NCI-H774 (cell line): Measurements from ENCODE around the gene MAPK4.

Experiments
- DNase-seq: peaks from one replicate; lab custom pipeline; 2025; lab: John Stamatoyannopoulos, UW

Gene MAPK4

GRCh38 chr18:50623694-50624352 is 63.9 kb downstream of the MAPK4 start:
- DNase-seq: no peak

DNA sequence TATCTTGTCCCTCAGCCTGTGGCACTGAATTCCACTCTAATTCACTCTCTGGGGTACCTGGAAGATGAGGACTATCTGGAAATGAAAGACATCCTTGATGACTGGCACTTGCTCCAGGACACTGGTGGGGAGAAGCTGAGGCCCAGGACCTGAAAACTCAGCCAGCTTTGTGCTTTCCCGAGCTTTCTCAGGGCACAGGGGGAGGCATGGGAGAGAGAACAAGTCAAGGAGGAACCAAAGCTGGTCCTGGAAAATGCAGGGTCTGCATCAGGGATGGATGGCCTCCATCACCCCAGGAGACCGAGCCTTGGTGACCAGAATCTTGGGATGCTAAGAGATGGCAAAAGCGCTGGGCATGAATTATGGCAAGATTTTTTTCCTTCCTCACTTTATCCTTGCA is 65.1 kb downstream of the MAPK4 start:
- no peak for DNase-seq

GRCh38 chr18:50626317-50626716 is 66.4 kb downstream of the MAPK4 start:
- DNase-seq: no peak

DNA sequence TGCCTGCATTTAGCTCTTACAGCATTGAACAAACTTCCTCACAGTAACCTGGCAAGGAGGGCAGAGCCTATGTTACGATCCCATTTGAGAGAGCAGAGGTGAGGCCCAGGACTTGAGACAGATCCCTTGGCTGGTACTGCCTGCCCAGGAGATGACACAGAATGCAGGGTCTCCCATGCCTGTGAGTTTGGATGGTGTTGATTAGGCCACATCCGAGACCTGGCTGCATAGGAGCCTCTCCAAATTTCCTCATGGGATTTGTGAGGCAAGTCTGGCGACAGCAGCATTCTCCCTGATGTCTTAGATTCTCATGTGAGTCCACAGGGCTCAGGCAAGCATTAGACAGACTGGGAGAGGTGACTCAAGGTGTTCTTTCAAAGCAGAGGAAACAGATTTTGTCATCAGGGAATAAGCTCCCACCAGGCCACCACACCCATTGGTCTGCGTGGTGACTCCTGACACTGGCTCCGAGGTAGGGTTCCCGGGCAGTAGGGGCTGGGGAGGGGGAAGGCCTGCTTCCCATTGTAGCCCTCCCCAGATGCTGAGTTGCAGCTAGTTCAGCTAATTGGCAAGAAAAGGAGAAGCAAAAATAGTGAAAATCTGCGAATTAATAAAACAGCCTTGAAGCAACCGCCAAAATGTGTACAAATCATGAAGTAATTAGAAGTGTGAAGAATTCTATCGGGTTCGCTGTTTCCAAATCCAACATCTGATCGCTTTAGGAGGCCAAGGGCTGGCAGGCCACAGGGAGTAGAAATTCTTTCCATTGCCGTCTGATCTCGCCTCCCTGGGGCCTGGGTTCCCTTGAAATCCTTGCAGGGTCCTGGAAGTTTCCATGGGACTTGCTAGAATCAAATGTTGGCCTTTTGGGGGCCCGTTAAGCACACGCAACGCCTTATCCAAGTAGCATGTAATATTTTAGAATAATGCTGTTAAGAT is 68.0 kb downstream of the MAPK4 start:
- DNase-seq: no peak

GRCh38 chr18:50628533-50628905 is 68.6 kb downstream of the MAPK4 start:
- no peak for DNase-seq

- DNase-seq: no peak
Measured at GRCh38 chr18:50629148-50629631, 69.3 kb downstream of the MAPK4 start.

GRCh38 chr18:50630895-50631294 is 71.0 kb downstream of the MAPK4 start:
- no peak for DNase-seq

DNA sequence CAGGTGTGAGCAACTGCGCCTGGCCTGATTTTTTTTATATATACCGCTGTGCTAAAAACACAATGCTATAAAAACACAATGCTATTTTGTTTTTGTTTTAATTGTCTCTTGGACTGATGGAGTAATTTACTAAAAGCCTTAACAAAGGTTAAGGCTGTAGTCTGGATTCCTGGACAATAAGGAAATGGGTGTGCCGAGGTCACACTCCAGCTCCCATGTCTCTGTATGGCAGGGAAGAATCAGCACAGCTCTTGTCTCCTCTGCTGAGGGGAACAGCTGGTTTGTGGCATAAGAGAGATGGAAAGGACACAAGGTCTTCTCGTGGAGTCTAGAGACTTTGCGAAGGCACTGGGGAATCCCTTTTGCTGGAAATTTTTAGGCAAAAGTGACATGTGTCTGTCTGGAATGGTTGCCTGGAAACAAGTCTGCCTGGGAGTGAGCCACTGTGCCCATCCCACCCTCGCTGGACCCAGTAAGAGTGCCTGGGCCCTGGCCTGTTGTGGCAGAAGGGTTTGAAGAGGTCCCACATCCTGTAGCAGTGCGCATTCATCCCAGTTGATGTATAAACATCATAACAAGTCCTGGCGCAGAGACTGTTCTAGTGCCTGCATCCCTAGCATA is 73.1 kb downstream of the MAPK4 start:
- no peak for DNase-seq

DNA sequence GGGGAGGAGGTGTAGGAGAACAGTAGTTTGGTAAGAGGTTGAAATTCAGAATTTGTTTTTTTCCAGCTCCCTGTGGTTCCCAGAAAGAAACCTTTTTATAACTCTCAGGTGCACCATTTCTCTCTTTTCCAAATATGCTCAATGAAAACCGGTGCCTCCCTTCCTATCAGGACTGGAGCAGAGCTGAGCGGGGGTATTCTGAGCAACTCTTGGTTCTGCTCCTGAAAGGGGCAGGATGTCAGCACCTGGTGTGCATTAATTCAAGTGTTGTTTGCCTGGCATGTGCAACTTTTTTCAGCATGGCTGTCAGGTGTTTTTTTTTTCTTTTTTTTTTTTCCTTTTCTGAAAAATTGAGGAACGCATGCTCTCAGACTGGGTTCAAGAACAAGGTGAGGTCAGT is 74.1 kb downstream of the MAPK4 start:
- DNase-seq: no peak

- no peak for DNase-seq
Measured at GRCh38 chr18:50636366-50637057, 76.6 kb downstream of the MAPK4 start.

DNA sequence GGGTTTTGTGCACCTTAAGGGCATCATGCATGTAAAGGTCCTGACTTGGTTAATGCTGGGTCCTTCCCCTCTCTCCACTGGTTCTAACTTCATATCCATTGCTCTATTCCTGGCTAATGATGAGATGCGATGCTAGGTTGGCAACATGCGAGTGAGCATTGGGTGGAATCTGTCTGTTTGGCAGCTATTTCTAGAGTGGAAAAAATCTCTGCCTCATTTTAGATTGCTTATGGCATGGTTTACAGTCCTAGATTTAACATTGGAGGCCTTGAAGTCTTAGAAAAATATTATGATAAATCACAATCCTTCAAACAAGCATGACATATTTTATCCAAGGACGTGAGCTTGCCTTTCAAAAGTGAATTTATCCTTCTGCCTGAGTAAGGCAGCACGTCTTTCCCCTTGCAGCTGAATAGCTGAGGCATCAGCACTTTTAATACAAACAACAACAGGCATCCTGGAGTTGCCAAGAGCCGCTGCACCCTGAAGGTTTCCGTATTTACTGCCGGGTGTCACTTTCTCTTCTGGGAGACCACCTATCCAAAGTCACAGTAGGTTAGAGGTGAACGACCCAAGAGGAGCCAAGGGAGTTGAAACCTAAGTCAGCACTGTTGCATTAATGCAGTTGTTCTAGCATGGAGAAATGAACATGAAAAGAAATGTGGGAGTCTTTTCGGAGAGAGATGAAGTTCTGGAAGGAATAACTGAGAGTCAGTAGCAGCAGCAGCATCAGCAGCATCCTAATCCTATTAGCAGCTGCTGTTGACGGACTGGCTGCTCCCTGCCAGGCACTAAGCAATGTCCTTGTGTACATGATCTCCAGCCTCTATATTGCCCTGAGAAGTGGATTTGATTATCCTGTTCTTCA is 78.4 kb downstream of the MAPK4 start:
- no peak for DNase-seq

GRCh38 chr18:50638884-50639420 is 79.1 kb downstream of the MAPK4 start:
- no peak for DNase-seq

DNA sequence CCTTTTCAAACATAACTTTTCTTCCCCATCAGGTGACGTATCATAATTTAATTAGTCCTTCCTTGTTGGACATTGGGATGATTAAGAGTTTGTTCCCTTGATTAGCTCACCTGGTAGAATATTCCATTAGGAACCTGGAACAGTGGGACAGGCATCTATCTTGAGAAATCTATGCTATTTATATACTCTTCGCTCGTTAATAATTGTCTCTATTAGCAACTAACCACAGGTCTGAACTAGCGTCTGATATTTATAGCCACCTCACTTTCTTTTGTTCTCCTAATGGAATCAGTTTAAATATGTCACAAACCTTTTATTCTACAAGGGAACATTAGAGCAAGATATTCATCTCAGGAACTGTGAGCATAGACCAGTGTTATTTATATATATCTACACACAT is 79.8 kb downstream of the MAPK4 start:
- no peak for DNase-seq

DNA sequence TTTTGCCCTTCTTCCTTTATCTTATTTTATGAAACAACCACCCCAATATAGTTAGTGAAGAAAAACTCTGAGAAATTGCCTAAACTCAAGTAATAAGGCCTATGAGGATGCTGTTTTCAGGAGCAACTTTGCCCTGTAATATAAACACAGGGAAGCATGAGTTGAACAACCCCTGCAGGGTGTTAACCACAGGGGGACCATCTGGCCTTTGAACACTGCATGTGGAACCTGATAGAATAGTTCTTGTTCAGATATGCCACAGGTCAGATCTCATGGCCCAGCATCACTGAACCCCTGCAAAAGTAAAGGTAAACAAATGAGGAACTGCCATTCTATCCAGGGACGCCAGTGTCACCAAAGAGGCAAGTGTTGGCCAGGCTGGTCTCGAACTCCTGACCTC is 82.6 kb downstream of the MAPK4 start:
- no peak for DNase-seq

DNA sequence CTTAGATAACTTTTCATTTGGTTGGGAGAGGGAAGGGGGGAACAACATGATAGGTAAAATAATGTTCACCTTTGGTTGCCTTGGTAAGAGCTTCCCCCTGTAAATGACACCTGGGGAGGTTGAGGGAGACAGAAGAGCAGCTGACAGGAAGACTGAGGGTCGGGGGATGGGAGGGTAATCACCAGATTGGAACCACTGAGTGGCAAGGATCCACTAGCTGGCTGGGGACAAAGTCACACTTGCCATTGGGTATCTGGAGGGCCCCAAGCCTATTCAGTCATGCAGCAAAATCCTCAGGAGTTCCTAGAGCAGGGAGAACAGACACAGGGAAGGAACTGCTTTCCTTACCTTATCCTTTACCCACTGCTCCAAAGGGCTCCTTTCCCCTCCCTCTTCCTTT is 84.3 kb downstream of the MAPK4 start:
- DNase-seq: no peak

GRCh38 chr18:50644807-50645206 is 84.9 kb downstream of the MAPK4 start:
- DNase-seq: no peak

DNA sequence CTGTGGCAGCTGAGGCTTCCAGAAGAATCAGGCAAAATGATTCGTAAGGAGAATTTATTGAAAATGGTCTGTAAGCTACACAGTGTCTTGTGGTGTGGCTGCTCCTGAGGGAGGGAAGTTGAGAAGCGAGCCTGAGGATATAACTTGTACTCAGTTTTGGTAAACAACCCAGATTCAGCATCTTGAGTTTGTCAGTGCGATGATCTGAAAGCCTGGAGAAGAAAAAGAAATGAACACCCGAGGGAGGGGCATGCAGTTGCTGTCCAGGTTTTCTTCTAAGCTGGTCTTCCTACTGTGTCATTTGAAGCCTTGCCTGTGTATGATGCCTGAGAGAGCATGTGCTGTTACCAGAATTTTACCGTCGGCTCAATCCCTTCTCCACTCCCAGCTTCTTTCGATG is 87.3 kb downstream of the MAPK4 start:
- DNase-seq: no peak

GRCh38 chr18:50647792-50648191 is 87.9 kb downstream of the MAPK4 start:
- DNase-seq: no peak

GRCh38 chr18:50649821-50650220 is 89.9 kb downstream of the MAPK4 start:
- DNase-seq: no peak

DNA sequence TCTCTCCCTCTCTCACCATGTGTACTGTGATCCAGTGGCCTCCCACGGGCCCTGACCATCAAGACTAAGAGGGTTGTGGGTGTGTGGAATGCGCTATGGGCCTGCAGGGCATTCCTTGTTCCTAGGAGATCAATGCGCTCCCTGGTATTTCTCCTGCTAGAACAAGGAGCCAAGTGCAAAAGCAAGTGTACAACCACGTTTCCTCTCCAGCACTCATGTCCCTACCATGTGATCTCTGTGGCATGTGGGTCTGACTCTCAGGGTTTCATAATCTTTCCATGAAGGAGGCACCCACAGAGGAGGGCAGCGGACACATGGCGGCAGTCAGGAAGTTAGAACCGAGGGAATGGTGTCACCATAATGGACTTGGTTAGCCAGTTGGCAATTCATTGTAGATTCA is 91.4 kb downstream of the MAPK4 start:
- DNase-seq: no peak
